Muscle of arm (tissue), 14 donors: ENCODE measurements around the gene CD55. TPM values are rescaled to one million over a fixed set of nuclear protein-coding genes. Genes with fewer than 3 reads are reported as not detected.

Experiments
- DNase-seq: peaks from one replicate; pipeline ENCODE4 v3.0.0-alpha.2; 2013
- long read RNA-seq, 11 donors: transcript quantifications; one replicate each; lab custom pipeline, GENCODE V29; 2026
- polyA plus RNA-seq, 12 donors: library from polyadenylated mRNA; unstranded; fragments of 120-200 nt; gene quantifications; one replicate each; pipeline ENCODE4 v1.2.1, GENCODE V29; 2013; ENCODE audit not compliant: insufficient read length in 12 of 12

The CD55 gene
- polyA plus RNA-seq = 10 to 100 TPM in 11 of 12 donors, not detected in 1; 13.8 to 94.4 (median 22.3) TPM
- long read RNA-seq, donor 1, partial matches to known transcripts = 9 of 10 reads
- long read RNA-seq, donor 1, other reads (novel, unspliced or antisense) = 0 of 10 reads
- long read RNA-seq, donor 2 = 0 reads
- long read RNA-seq, donor 3 = 0 reads
- long read RNA-seq, donor 4 = 0 reads
- long read RNA-seq, donor 5 = 0 reads
- long read RNA-seq, donor 6 = 0 reads
- long read RNA-seq, donor 7 = 0 reads
- long read RNA-seq, donor 8 = 0 reads
- long read RNA-seq, donor 9, partial matches to known transcripts = 6 of 14 reads
- long read RNA-seq, donor 9, other reads (novel, unspliced or antisense) = 8 of 14 reads
- long read RNA-seq, donor 10 = 0 reads
- long read RNA-seq, donor 11 = 0 reads

- DNase-seq = peak; percentile 91
Observed at GRCh38 chr1:207321079-207321789, at the start of gene CD55. Gene CD55, plus strand, starts transcription at chr1:207321678. Its CDS starts 88 bp downstream, at chr1:207321766.

GRCh38 chr1:207274882-207275281 is 46.6 kb upstream of the CD55 start:
- DNase-seq = no peak

GRCh38 chr1:207276465-207276864 is 45.0 kb upstream of the CD55 start:
- DNase-seq = no peak

- DNase-seq = no peak
Observed at GRCh38 chr1:207277241-207277640, 44.2 kb upstream of the CD55 start.

- DNase-seq = no peak
Observed at GRCh38 chr1:207279652-207280051, 41.8 kb upstream of the CD55 start.

- no peak for DNase-seq
Observed at GRCh38 chr1:207280706-207281105, 40.8 kb upstream of the CD55 start.

- no peak for DNase-seq
Observed at GRCh38 chr1:207282058-207282457, 39.4 kb upstream of the CD55 start.

GRCh38 chr1:207282496-207283380 is 38.7 kb upstream of the CD55 start:
- DNase-seq = no peak

- DNase-seq = no peak
Observed at GRCh38 chr1:207283421-207283820, 38.1 kb upstream of the CD55 start.

GRCh38 chr1:207284209-207284897 is 37.1 kb upstream of the CD55 start:
- DNase-seq = no peak

GRCh38 chr1:207286786-207287468 is 34.6 kb upstream of the CD55 start:
- DNase-seq = peak; percentile 72

GRCh38 chr1:207288315-207288714 is 33.2 kb upstream of the CD55 start:
- peak; percentile 77 for DNase-seq

- DNase-seq = no peak
Observed at GRCh38 chr1:207289756-207290155, 31.7 kb upstream of the CD55 start.

- no peak for DNase-seq
Observed at GRCh38 chr1:207291723-207292122, 29.8 kb upstream of the CD55 start.

- no peak for DNase-seq
Observed at GRCh38 chr1:207298186-207298585, 23.3 kb upstream of the CD55 start.

- DNase-seq = no peak
Observed at GRCh38 chr1:207298636-207299398, 22.7 kb upstream of the CD55 start.

GRCh38 chr1:207300970-207301369 is 20.5 kb upstream of the CD55 start:
- DNase-seq = no peak

GRCh38 chr1:207302618-207303393 is 18.7 kb upstream of the CD55 start:
- no peak for DNase-seq
